ENCODE data around the gene C12orf42.

Gene C12orf42

DNA sequence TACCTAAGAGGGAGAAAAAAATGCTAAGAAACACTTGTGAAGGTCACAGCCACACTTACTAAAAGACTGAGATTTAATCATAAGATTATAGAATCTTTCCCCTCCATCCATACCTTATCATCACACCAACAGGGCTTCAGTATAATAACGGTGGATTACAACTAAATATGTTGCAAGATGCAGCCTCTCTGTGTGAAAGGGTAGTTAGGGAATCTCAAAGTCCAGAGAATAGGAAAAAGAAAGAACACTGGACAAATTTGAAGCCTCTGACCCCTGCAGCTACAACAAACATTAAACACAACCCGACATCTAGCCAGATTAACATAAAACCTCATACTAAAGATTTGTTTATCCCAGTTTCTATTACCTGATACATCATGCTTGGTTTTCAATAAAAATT, 181.0 kb downstream of the C12orf42 start:
- Histone ChIP-seq H3K27me3 (ENCODE audit: control insufficient read depth in 1 of 2, insufficient read depth in 1 of 2, low read length in 2 of 2) (no peaks in the 10 kb centered on the region), H2BK12ac (ENCODE audit: low read length in 2 of 2) (no peak overlapping the region), H2BK5ac (ENCODE audit: low read depth, low read length, poor library complexity, severe bottlenecking) (no peak overlapping the region), H4K91ac (ENCODE audit: low read length) (no peak overlapping the region), H3K4me2 (ENCODE audit: low read length, poor library complexity, severe bottlenecking) (no peak overlapping the region), H3K27ac (ENCODE audit: low read length, poor library complexity, severe bottlenecking) (no peak overlapping the region), H2BK15ac (ENCODE audit: low read depth, poor library complexity, severe bottlenecking) (no peak overlapping the region), H3K23ac (ENCODE audit: low read length in 2 of 2) (no peak overlapping the region), H4K8ac (ENCODE audit: low read length) (no peak overlapping the region), H3K9ac (ENCODE audit: low read length) (no peak overlapping the region), H2AK5ac (ENCODE audit: low read length, severe bottlenecking) (no peak overlapping the region), H3K9me3 (ENCODE audit: control insufficient read depth, low read length) (peaks cover 17% of the 10 kb centered on the region), H3K79me1 (replicated peaks; ENCODE audit: low read length, poor library complexity, severe bottlenecking) (no peaks in the 10 kb centered on the region), H3K14ac (ENCODE audit: low read length in 2 of 2) (no peak overlapping the region), H3K4ac (ENCODE audit: low read depth in 1 of 2, low read length in 2 of 2) (no peak overlapping the region), H3K18ac (ENCODE audit: low read depth in 1 of 2, low read length in 2 of 2) (no peak overlapping the region), H2BK120ac (ENCODE audit: low read depth, low read length) (no peak overlapping the region), H2AFZ (ENCODE audit: low read depth, low read length) (no peak overlapping the region), H3K4me3 (ENCODE audit: insufficient read depth in 1 of 2, low read depth in 1 of 2, low read length in 2 of 2) (no peak overlapping the region), H3K4me1 (ENCODE audit: control insufficient read depth, insufficient read depth, low read depth, low read length) (no peaks in the 10 kb centered on the region), H3K36me3 (ENCODE audit: control insufficient read depth in 1 of 2, insufficient read depth in 2 of 2, low read depth in 1 of 2, low read length in 2 of 2) (no peaks in the 10 kb centered on the region)
- no peak for DNase-seq
- 33% methylated on average over 1 of the region's 2 CpGs for WGBS

- H3K36me3 ChIP-seq (ENCODE audit: control insufficient read depth in 1 of 2, insufficient read depth in 2 of 2, low read depth in 1 of 2, low read length in 2 of 2) = no peaks in the 10 kb centered on the region
- no peaks in the 10 kb centered on the region for H3K27me3 ChIP-seq (ENCODE audit: control insufficient read depth in 1 of 2, insufficient read depth in 1 of 2, low read length in 2 of 2)
- no peak overlapping the region for H2AK5ac ChIP-seq (ENCODE audit: low read length, severe bottlenecking)
- no peak overlapping the region for H2BK15ac ChIP-seq (ENCODE audit: low read depth, poor library complexity, severe bottlenecking)
- H3K9ac ChIP-seq (ENCODE audit: low read length) = no peak overlapping the region
- no peaks in the 10 kb centered on the region for H3K4me1 ChIP-seq (ENCODE audit: control insufficient read depth, insufficient read depth, low read depth, low read length)
- H3K4ac ChIP-seq (ENCODE audit: low read depth in 1 of 2, low read length in 2 of 2) = no peak overlapping the region
- H2BK12ac ChIP-seq (ENCODE audit: low read length in 2 of 2) = no peak overlapping the region
- H3K79me1 ChIP-seq (replicated peaks; ENCODE audit: low read length, poor library complexity, severe bottlenecking) = no peaks in the 10 kb centered on the region
- no peak overlapping the region for H3K23ac ChIP-seq (ENCODE audit: low read length in 2 of 2)
- DNase-seq = no peak
- H3K4me2 ChIP-seq (ENCODE audit: low read length, poor library complexity, severe bottlenecking) = no peak overlapping the region
- H2BK5ac ChIP-seq (ENCODE audit: low read depth, low read length, poor library complexity, severe bottlenecking) = no peak overlapping the region
- no peak overlapping the region for H2AFZ ChIP-seq (ENCODE audit: low read depth, low read length)
- no peak overlapping the region for H3K14ac ChIP-seq (ENCODE audit: low read length in 2 of 2)
- no peak overlapping the region for H4K8ac ChIP-seq (ENCODE audit: low read length)
- H3K27ac ChIP-seq (ENCODE audit: low read length, poor library complexity, severe bottlenecking) = no peak overlapping the region
- no peak overlapping the region for H2BK120ac ChIP-seq (ENCODE audit: low read depth, low read length)
- no peak overlapping the region for H3K18ac ChIP-seq (ENCODE audit: low read depth in 1 of 2, low read length in 2 of 2)
- H3K9me3 ChIP-seq (ENCODE audit: control insufficient read depth, low read length) = peaks cover 17% of the 10 kb centered on the region
- H3K4me3 ChIP-seq (ENCODE audit: insufficient read depth in 1 of 2, low read depth in 1 of 2, low read length in 2 of 2) = no peak overlapping the region
- 65% methylated on average over 1 of the region's 1 CpG for WGBS
- H4K91ac ChIP-seq (ENCODE audit: low read length) = no peak overlapping the region
These were observed 181.9 kb downstream of the C12orf42 start for GRCh38 chr12:103313894-103314293.

- H3K4ac ChIP-seq (ENCODE audit: low read depth in 1 of 2, low read length in 2 of 2) = no peak overlapping the region
- H3K27me3 ChIP-seq (ENCODE audit: control insufficient read depth in 1 of 2, insufficient read depth in 1 of 2, low read length in 2 of 2) = no peaks in the 10 kb centered on the region
- H3K14ac ChIP-seq (ENCODE audit: low read length in 2 of 2) = no peak overlapping the region
- no peak overlapping the region for H2BK15ac ChIP-seq (ENCODE audit: low read depth, poor library complexity, severe bottlenecking)
- no peak for DNase-seq
- no peak overlapping the region for H4K8ac ChIP-seq (ENCODE audit: low read length)
- H3K23ac ChIP-seq (ENCODE audit: low read length in 2 of 2) = no peak overlapping the region
- no peak overlapping the region for H3K4me3 ChIP-seq (ENCODE audit: insufficient read depth in 1 of 2, low read depth in 1 of 2, low read length in 2 of 2)
- no peaks in the 10 kb centered on the region for H3K36me3 ChIP-seq (ENCODE audit: control insufficient read depth in 1 of 2, insufficient read depth in 2 of 2, low read depth in 1 of 2, low read length in 2 of 2)
- H2BK12ac ChIP-seq (ENCODE audit: low read length in 2 of 2) = no peak overlapping the region
- H3K18ac ChIP-seq (ENCODE audit: low read depth in 1 of 2, low read length in 2 of 2) = no peak overlapping the region
- 79% methylated on average over 2 of the region's 3 CpGs for WGBS
- no peak overlapping the region for H2AK5ac ChIP-seq (ENCODE audit: low read length, severe bottlenecking)
- no peak overlapping the region for H2AFZ ChIP-seq (ENCODE audit: low read depth, low read length)
- no peak overlapping the region for H2BK120ac ChIP-seq (ENCODE audit: low read depth, low read length)
- peaks cover 14% of the 10 kb centered on the region for H3K9me3 ChIP-seq (ENCODE audit: control insufficient read depth, low read length)
- H2BK5ac ChIP-seq (ENCODE audit: low read depth, low read length, poor library complexity, severe bottlenecking) = no peak overlapping the region
- no peak overlapping the region for H3K4me2 ChIP-seq (ENCODE audit: low read length, poor library complexity, severe bottlenecking)
- no peaks in the 10 kb centered on the region for H3K79me1 ChIP-seq (replicated peaks; ENCODE audit: low read length, poor library complexity, severe bottlenecking)
- H3K4me1 ChIP-seq (ENCODE audit: control insufficient read depth, insufficient read depth, low read depth, low read length) = no peaks in the 10 kb centered on the region
- no peak overlapping the region for H4K91ac ChIP-seq (ENCODE audit: low read length)
- no peak overlapping the region for H3K27ac ChIP-seq (ENCODE audit: low read length, poor library complexity, severe bottlenecking)
- no peak overlapping the region for H3K9ac ChIP-seq (ENCODE audit: low read length)
These were observed 182.9 kb downstream of the C12orf42 start for GRCh38 chr12:103312742-103313354.

DNA sequence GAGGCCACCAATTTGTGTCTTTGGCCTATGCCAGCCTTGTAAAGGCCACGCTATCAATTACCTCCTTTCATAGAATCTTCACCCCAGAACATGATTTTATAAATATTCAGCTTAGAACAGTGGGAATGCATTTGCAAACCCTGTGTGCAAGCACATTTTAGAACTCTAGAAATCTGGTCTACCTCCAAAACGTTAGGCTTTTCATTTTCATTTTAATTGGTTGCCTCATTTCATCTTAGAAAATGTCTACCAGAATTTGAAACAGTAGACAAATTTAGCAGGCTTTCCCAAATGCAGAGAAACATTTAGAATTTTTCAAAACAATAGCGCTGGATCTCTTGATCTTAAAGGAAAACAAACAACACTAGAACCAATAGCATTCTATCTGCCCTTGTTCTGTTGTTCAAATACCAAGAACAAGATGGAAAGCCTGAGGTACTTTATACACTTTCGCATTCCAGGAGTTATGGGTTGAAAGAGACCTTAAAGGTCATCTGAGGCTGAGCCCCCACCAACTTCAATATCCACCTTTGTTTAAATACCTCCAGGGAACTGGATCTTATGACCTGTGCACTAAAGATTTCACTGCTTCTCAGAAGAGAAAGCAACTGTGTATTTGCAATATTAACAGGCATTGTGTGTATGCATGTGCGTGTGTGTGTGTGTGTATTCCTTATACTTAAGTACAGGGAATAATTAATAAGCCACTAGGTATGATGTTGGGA, 185.1 kb downstream of the C12orf42 start:
- 59% methylated on average over 4 of the region's 5 CpGs for WGBS
- no peak overlapping the region for H3K23ac ChIP-seq (ENCODE audit: low read length in 2 of 2)

More for the DNA sequence above, 185.1 kb downstream of the C12orf42 start:
- H2BK12ac ChIP-seq (ENCODE audit: low read length in 2 of 2) = no peak overlapping the region
- no peak overlapping the region for H4K8ac ChIP-seq (ENCODE audit: low read length)
- no peaks in the 10 kb centered on the region for H3K4me1 ChIP-seq (ENCODE audit: control insufficient read depth, insufficient read depth, low read depth, low read length)
- H3K9me3 ChIP-seq (ENCODE audit: control insufficient read depth, low read length) = peaks cover 3% of the 10 kb centered on the region
- H2BK15ac ChIP-seq (ENCODE audit: low read depth, poor library complexity, severe bottlenecking) = no peak overlapping the region
- no peak overlapping the region for H3K4me2 ChIP-seq (ENCODE audit: low read length, poor library complexity, severe bottlenecking)
- no peak overlapping the region for H4K91ac ChIP-seq (ENCODE audit: low read length)
- H3K4ac ChIP-seq (ENCODE audit: low read depth in 1 of 2, low read length in 2 of 2) = no peak overlapping the region
- H3K9ac ChIP-seq (ENCODE audit: low read length) = no peak overlapping the region
- no peaks in the 10 kb centered on the region for H3K27me3 ChIP-seq (ENCODE audit: control insufficient read depth in 1 of 2, insufficient read depth in 1 of 2, low read length in 2 of 2)
- H2AK5ac ChIP-seq (ENCODE audit: low read length, severe bottlenecking) = no peak overlapping the region
- no peak overlapping the region for H3K4me3 ChIP-seq (ENCODE audit: insufficient read depth in 1 of 2, low read depth in 1 of 2, low read length in 2 of 2)
- no peak for DNase-seq
- no peak overlapping the region for H2BK5ac ChIP-seq (ENCODE audit: low read depth, low read length, poor library complexity, severe bottlenecking)
- H3K18ac ChIP-seq (ENCODE audit: low read depth in 1 of 2, low read length in 2 of 2) = no peak overlapping the region
- no peak overlapping the region for H2BK120ac ChIP-seq (ENCODE audit: low read depth, low read length)
- no peaks in the 10 kb centered on the region for H3K79me1 ChIP-seq (replicated peaks; ENCODE audit: low read length, poor library complexity, severe bottlenecking)
- H3K14ac ChIP-seq (ENCODE audit: low read length in 2 of 2) = no peak overlapping the region
- no peaks in the 10 kb centered on the region for H3K36me3 ChIP-seq (ENCODE audit: control insufficient read depth in 1 of 2, insufficient read depth in 2 of 2, low read depth in 1 of 2, low read length in 2 of 2)
- no peak overlapping the region for H2AFZ ChIP-seq (ENCODE audit: low read depth, low read length)
- H3K27ac ChIP-seq (ENCODE audit: low read length, poor library complexity, severe bottlenecking) = no peak overlapping the region
